Breast epithelium (tissue), 3 donors: ENCODE measurements around the gene C2orf49.

ENCODE experiments used
- POLR2A ChIP-seq: fragments of 450-650 bp; IDR thresholded peaks from one replicate; pipeline ENCODE4 v1.6.1; 2016; ENCODE audit warnings: antibody characterized with exemption, mild to moderate bottlenecking, moderate library complexity
- POLR2AphosphoS5 ChIP-seq, 3 donors: sonication (generic); formaldehyde crosslinking; IDR thresholded peaks; one replicate each; pipeline ENCODE4 v1.6.1; 2017; ENCODE audit warnings: antibody characterized with exemption in 3 of 3
- TF ChIP-seq, protein P1 (sequence below), 3 donors: fragments of 450-650 bp; IDR thresholded peaks; one replicate each; pipeline ENCODE4 v1.5.1; 2016 to 2017; ENCODE audit warnings: antibody characterized with exemption in 3 of 3, mild to moderate bottlenecking in 3 of 3, moderate library complexity in 3 of 3

DNA sequence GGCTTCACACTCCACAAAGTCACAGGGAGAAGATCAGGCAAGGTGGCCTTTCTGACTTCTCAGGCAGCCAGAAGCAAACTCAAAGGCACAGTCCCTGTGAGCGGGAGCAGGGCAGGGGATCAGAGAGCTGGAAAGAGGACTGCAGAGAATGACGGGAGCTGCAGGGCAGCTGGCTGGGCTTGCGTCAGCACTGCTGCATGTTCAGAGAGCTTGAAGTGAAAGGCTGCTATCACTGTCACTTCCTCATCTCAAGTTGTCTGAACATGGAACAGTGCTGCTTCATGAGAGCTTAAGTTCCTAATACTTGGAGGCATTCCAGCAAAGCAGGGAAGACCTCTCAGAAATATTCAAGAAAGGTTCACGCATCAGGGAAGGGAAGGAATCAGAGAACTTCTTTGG lies 28.2 kb upstream of the C2orf49 start:
- no peak for TF ChIP-seq POLR2A
- TF ChIP-seq, protein P1, sequence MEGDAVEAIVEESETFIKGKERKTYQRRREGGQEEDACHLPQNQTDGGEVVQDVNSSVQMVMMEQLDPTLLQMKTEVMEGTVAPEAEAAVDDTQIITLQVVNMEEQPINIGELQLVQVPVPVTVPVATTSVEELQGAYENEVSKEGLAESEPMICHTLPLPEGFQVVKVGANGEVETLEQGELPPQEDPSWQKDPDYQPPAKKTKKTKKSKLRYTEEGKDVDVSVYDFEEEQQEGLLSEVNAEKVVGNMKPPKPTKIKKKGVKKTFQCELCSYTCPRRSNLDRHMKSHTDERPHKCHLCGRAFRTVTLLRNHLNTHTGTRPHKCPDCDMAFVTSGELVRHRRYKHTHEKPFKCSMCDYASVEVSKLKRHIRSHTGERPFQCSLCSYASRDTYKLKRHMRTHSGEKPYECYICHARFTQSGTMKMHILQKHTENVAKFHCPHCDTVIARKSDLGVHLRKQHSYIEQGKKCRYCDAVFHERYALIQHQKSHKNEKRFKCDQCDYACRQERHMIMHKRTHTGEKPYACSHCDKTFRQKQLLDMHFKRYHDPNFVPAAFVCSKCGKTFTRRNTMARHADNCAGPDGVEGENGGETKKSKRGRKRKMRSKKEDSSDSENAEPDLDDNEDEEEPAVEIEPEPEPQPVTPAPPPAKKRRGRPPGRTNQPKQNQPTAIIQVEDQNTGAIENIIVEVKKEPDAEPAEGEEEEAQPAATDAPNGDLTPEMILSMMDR (IDR thresholded peaks at IDR 0.05) = no peak
- no peak for TF ChIP-seq POLR2AphosphoS5 (IDR thresholded peaks at IDR 0.05)
